GM21723 (cell line): ENCODE data around the gene FAM161A.
"Not testable (repeated sequence)": the region's sequence is repeated elsewhere in the genome, so short reads cannot be mapped to it uniquely, and the experiment has no call there.

Experiments
- ATAC-seq: cut with Tn5 transposase; IDR thresholded peaks from one replicate; pipeline ENCODE4 v1.9.1; 2021; ENCODE audit warnings: mild to moderate bottlenecking, moderate library complexity; ENCODE audit not compliant: unreplicated experiment

The FAM161A gene

GRCh38 chr2:61845320-61845719 lies 8.5 kb downstream of the FAM161A start:
- no peak for ATAC-seq

GRCh38 chr2:61841286-61841685 lies 12.6 kb downstream of the FAM161A start:
- ATAC-seq, result no peak

GRCh38 chr2:61834893-61835292 lies 19.0 kb downstream of the FAM161A start:
- no peak for ATAC-seq

GRCh38 chr2:61833971-61834370 lies 19.9 kb downstream of the FAM161A start:
- no peak for ATAC-seq

- ATAC-seq, result no peak
These were observed 21.5 kb downstream of the FAM161A start for GRCh38 chr2:61832183-61832841.

GRCh38 chr2:61822255-61822654 lies 31.6 kb downstream of the FAM161A start:
- ATAC-seq, result no peak

- ATAC-seq, result no peak
These were observed 37.1 kb downstream of the FAM161A start for GRCh38 chr2:61816480-61817355.

GRCh38 chr2:61814539-61815160 lies 39.2 kb downstream of the FAM161A start:
- ATAC-seq, result no peak

GRCh38 chr2:61813314-61813713 lies 40.5 kb downstream of the FAM161A start:
- not testable (repeated sequence) for ATAC-seq

- no peak for ATAC-seq
These were observed 42.0 kb downstream of the FAM161A start for GRCh38 chr2:61811821-61812220.

GRCh38 chr2:61810203-61810602 lies 43.7 kb downstream of the FAM161A start:
- ATAC-seq, result not testable (repeated sequence)

GRCh38 chr2:61808693-61809092 lies 45.2 kb downstream of the FAM161A start:
- not testable (repeated sequence) for ATAC-seq

GRCh38 chr2:61807036-61807757 lies 46.7 kb downstream of the FAM161A start:
- no peak for ATAC-seq

- no peak for ATAC-seq
These were observed 51.3 kb downstream of the FAM161A start for GRCh38 chr2:61802548-61802947.

GRCh38 chr2:61799099-61799498 lies 54.8 kb downstream of the FAM161A start:
- ATAC-seq, result no peak

GRCh38 chr2:61797446-61797845 lies 56.4 kb downstream of the FAM161A start:
- not testable (repeated sequence) for ATAC-seq

- no peak for ATAC-seq
These were observed 58.5 kb downstream of the FAM161A start for GRCh38 chr2:61795408-61795807.

GRCh38 chr2:61793389-61793836 lies 60.4 kb downstream of the FAM161A start:
- peak; percentile 87 for ATAC-seq

GRCh38 chr2:61792355-61792890 lies 61.4 kb downstream of the FAM161A start:
- no peak for ATAC-seq

GRCh38 chr2:61789807-61790602 lies 63.9 kb downstream of the FAM161A start:
- no peak for ATAC-seq
